AG04449 (cell line): Measurements from ENCODE around the gene ZKSCAN7.

Experiments
- CTCF ChIA-PET: fragments of 350-600 bp; formaldehyde crosslinking; extraction: SDS; loops from one replicate; lab custom pipeline; 2021; ENCODE audit warnings: antibody characterized with exemption; lab: Yijun Ruan, JAX
- POLR2A ChIA-PET: fragments of 400-600, 350-600 bp; formaldehyde crosslinking; extraction: SDS; loops from one replicate; lab custom pipeline; 2020; ENCODE audit warnings: antibody characterized with exemption, inconsistent platforms; lab: Yijun Ruan, JAX
- DNase-seq: peaks from one replicate; pipeline ENCODE4 v3.0.0-alpha.2; 2010; ENCODE audit warnings: low read depth, low spot score
- H3K4me3 ChIP-seq: 2 replicates; pipeline ENCODE4 v1.5.1; 2011; ENCODE audit warnings: low read depth, mild to moderate bottlenecking, control low read depth, low read length
- CTCF ChIP-seq: IDR thresholded peaks from one replicate; pipeline ENCODE4 v1.5.1; 2011; ENCODE audit warnings: mild to moderate bottlenecking, moderate library complexity, low read length, control low read depth, inconsistent platforms; ENCODE audit not compliant: insufficient read depth; ENCODE audit errors: missing control alignments

The ZKSCAN7 gene

DNA sequence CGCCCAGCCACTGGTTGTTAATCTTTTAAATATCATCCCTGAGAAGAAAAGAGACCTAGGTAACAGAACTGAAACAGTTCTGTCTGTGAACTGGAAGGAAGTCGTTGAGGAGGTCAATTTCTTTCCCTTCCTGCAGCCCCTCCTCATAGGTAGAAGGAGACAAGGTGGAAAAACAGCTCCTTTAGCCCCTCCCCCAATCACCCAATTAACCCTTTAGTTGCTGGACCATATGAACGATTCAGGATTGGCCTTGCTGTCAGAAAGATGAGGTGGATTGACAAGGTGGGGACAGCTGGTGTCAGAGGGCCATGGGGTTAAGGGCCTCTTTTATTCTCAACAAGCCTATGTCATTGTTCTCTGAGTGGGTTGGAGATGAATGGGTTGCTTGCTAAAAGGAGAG, 41.5 kb upstream of the ZKSCAN7 start:
- ChIA-PET POLR2A (no interaction called here), CTCF (interaction anchor here (0.9 kb wide), 1 partner anchor 20 kb away, joined by 3 read pairs; no protein-coding TSS in a partner anchor)
- TF ChIP-seq CTCF, result no peak
- no peak for DNase-seq
- no peak overlapping the region for H3K4me3 ChIP-seq

- DNase-seq, result no peak
- POLR2A ChIA-PET, result no interaction called here
- no peak overlapping the region for H3K4me3 ChIP-seq
- CTCF ChIA-PET, result interaction anchor here (1.7 kb wide), 1 partner anchor 17 kb away, joined by 6 read pairs; no protein-coding TSS in a partner anchor
- TF ChIP-seq CTCF, result no peak
Measured at GRCh38 chr3:44516230-44516629, 38.8 kb upstream of the ZKSCAN7 start.

DNA sequence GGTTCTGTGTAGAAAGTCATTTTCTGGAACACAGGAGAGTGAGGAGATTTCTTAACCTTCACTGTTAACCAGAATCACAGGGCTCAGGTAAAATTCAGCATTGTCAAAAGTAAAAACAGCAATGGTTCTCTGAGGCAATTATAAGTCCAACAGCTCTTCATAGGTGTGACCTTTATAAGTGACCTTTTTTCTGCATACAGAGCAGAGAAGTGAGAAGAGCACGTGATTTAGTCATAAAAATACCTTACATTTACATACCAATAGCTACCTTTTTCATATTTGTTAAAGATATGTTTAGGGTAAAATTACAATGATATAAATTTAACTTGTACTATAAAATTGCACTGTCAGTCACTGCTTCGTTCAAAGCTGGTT, 36.2 kb upstream of the ZKSCAN7 start:
- CTCF ChIA-PET, result interaction anchor here (1.0 to 1.1 kb wide), 2 partner anchors 9 to 11 kb away, joined by 3 read pairs; no protein-coding TSS in a partner anchor
- H3K4me3 ChIP-seq, result no peak overlapping the region
- DNase-seq, result no peak
- no peak for TF ChIP-seq CTCF
- POLR2A ChIA-PET, result no interaction called here

DNA sequence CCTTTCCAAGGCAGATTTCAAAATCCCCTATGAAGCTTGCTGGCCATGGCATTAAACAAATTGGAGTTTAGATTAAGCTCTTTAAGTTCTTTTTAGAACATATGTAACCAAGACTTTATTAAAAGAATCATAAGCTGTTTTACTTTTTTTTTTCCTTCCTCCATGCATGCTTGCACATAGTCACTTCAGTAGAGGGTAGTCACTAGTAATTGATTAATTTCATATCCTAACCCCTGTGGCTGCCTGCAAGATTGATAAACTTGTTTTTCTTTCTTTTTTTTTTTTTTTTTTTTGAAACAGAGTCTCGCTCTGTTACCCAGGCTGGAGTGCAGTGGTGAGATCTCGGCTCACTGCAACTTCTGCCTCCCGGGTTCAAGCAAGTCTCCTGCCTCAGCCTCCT, 33.3 kb upstream of the ZKSCAN7 start:
- DNase-seq, result no peak
- H3K4me3 ChIP-seq, result no peak overlapping the region
- CTCF ChIA-PET, result interaction anchor here (2.9 kb wide), 1 partner anchor 11 kb away, joined by 14 read pairs; no protein-coding TSS in a partner anchor
- TF ChIP-seq CTCF, result no peak
- POLR2A ChIA-PET, result no interaction called here

GRCh38 chr3:44522494-44522933, 32.5 kb upstream of the ZKSCAN7 start:
- CTCF ChIA-PET, result interaction anchor here (2.9 kb wide), 1 partner anchor 11 kb away, joined by 14 read pairs; no protein-coding TSS in a partner anchor
- POLR2A ChIA-PET, result no interaction called here
- DNase-seq, result no peak
- H3K4me3 ChIP-seq, result no peak overlapping the region
- TF ChIP-seq CTCF, result no peak

- POLR2A ChIA-PET, result interaction anchor here (0.7 kb wide), 1 partner anchor 1180 kb away, joined by 3 read pairs; no protein-coding TSS in a partner anchor
- no peak for DNase-seq
- CTCF ChIA-PET, result no interaction called here
- H3K4me3 ChIP-seq, result no peak overlapping the region
- no peak for TF ChIP-seq CTCF
Measured at GRCh38 chr3:44525060-44525459, 29.9 kb upstream of the ZKSCAN7 start.
